ENCODE measurements around the gene AVP.
"Not testable (repeated sequence)": the region's sequence is repeated elsewhere in the genome, so short reads cannot be mapped to it uniquely, and the experiment has no call there.

The AVP gene

GRCh38 chr20:3123542-3123941 is 39.0 kb upstream of the AVP start:
- 100% methylated on average over 1 of the region's 1 CpG; no CpG with 5 or more reads in 1 of the 2 experiments for WGBS, 2 experiments (ENCODE audit: insufficient coverage in 2 of 2)
- Histone ChIP-seq H3K4me3 (ENCODE audit: extremely low read depth, insufficient read depth, low read length, poor library complexity, severe bottlenecking) (no peak overlapping the region), H3K36me3 (ENCODE audit: control insufficient read depth, insufficient read depth, low read length) (peaks cover 38% of the 10 kb centered on the region), H3K4me1 (ENCODE audit: control insufficient read depth, insufficient read depth, low read length, poor library complexity, severe bottlenecking) (no peaks in the 10 kb centered on the region), H3K27ac (ENCODE audit: low read depth, low read length, severe bottlenecking) (no peak overlapping the region), H3K9me3 (ENCODE audit: control insufficient read depth, low read length) (peaks cover 21% of the 10 kb centered on the region)

- no peak overlapping the region for H3K27ac ChIP-seq (ENCODE audit: low read depth, low read length, severe bottlenecking)
- H3K36me3 ChIP-seq (ENCODE audit: control insufficient read depth, insufficient read depth, low read length), result peaks cover 35% of the 10 kb centered on the region
- H3K4me3 ChIP-seq (ENCODE audit: extremely low read depth, insufficient read depth, low read length, poor library complexity, severe bottlenecking), result no peak overlapping the region
- no peaks in the 10 kb centered on the region for H3K4me1 ChIP-seq (ENCODE audit: control insufficient read depth, insufficient read depth, low read length, poor library complexity, severe bottlenecking)
- WGBS, 2 experiments (ENCODE audit: insufficient coverage in 2 of 2), result 95 to 99% methylated on average over 11 to 12 of the region's 12 CpGs
- H3K9me3 ChIP-seq (ENCODE audit: control insufficient read depth, low read length), result peaks cover 18% of the 10 kb centered on the region
These were observed 37.6 kb upstream of the AVP start for GRCh38 chr20:3121955-3122610.

GRCh38 chr20:3121271-3121911 is 36.9 kb upstream of the AVP start:
- WGBS, 2 experiments (ENCODE audit: insufficient coverage in 2 of 2), result 96% methylated on average over 11 of the region's 11 CpGs
- Histone ChIP-seq H3K4me3 (ENCODE audit: extremely low read depth, insufficient read depth, low read length, poor library complexity, severe bottlenecking) (no peak overlapping the region), H3K27ac (ENCODE audit: low read depth, low read length, severe bottlenecking) (no peak overlapping the region), H3K4me1 (ENCODE audit: control insufficient read depth, insufficient read depth, low read length, poor library complexity, severe bottlenecking) (no peaks in the 10 kb centered on the region), H3K9me3 (ENCODE audit: control insufficient read depth, low read length) (peaks cover 16% of the 10 kb centered on the region), H3K36me3 (ENCODE audit: control insufficient read depth, insufficient read depth, low read length) (peaks cover 35% of the 10 kb centered on the region)

GRCh38 chr20:3119044-3119443 is 34.5 kb upstream of the AVP start:
- WGBS, 2 experiments (ENCODE audit: insufficient coverage in 2 of 2), result 92 to 93% methylated on average over 4 of the region's 5 CpGs
- no peaks in the 10 kb centered on the region for H3K4me1 ChIP-seq (ENCODE audit: control insufficient read depth, insufficient read depth, low read length, poor library complexity, severe bottlenecking)
- peaks cover 11% of the 10 kb centered on the region for H3K9me3 ChIP-seq (ENCODE audit: control insufficient read depth, low read length)
- H3K36me3 ChIP-seq (ENCODE audit: control insufficient read depth, insufficient read depth, low read length), result peaks cover 40% of the 10 kb centered on the region
- H3K27ac ChIP-seq (ENCODE audit: low read depth, low read length, severe bottlenecking), result no peak overlapping the region
- no peak overlapping the region for H3K4me3 ChIP-seq (ENCODE audit: extremely low read depth, insufficient read depth, low read length, poor library complexity, severe bottlenecking)

GRCh38 chr20:3117839-3118379 is 33.4 kb upstream of the AVP start:
- H3K4me1 ChIP-seq (ENCODE audit: control insufficient read depth, insufficient read depth, low read length, poor library complexity, severe bottlenecking); H3K9me3 ChIP-seq (ENCODE audit: control insufficient read depth, low read length); H3K4me3 ChIP-seq (ENCODE audit: extremely low read depth, insufficient read depth, low read length, poor library complexity, severe bottlenecking); H3K27ac ChIP-seq (ENCODE audit: low read depth, low read length, severe bottlenecking): not testable (repeated sequence)
- 62 to 81% methylated on average over 6 to 9 of the region's 14 CpGs for WGBS, 2 experiments (ENCODE audit: insufficient coverage in 2 of 2)
- peaks cover 34% of the 10 kb centered on the region for H3K36me3 ChIP-seq (ENCODE audit: control insufficient read depth, insufficient read depth, low read length)

- H3K4me1 ChIP-seq (ENCODE audit: control insufficient read depth, insufficient read depth, low read length, poor library complexity, severe bottlenecking), result no peaks in the 10 kb centered on the region
- no peak overlapping the region for H3K4me3 ChIP-seq (ENCODE audit: extremely low read depth, insufficient read depth, low read length, poor library complexity, severe bottlenecking)
- H3K27ac ChIP-seq (ENCODE audit: low read depth, low read length, severe bottlenecking), result no peak overlapping the region
- peaks cover 18% of the 10 kb centered on the region for H3K36me3 ChIP-seq (ENCODE audit: control insufficient read depth, insufficient read depth, low read length)
- H3K9me3 ChIP-seq (ENCODE audit: control insufficient read depth, low read length), result no peaks in the 10 kb centered on the region
- 90 to 100% methylated on average over 2 of the region's 4 CpGs for WGBS, 2 experiments (ENCODE audit: insufficient coverage in 2 of 2)
These were observed 31.8 kb upstream of the AVP start for GRCh38 chr20:3116341-3116740.

GRCh38 chr20:3115190-3116107 is 30.9 kb upstream of the AVP start:
- 71 to 76% methylated on average over 23 to 25 of the region's 30 CpGs for WGBS, 2 experiments (ENCODE audit: insufficient coverage in 2 of 2)
- H3K4me3 ChIP-seq (ENCODE audit: extremely low read depth, insufficient read depth, low read length, poor library complexity, severe bottlenecking), result no peak overlapping the region
- H3K4me1 ChIP-seq (ENCODE audit: control insufficient read depth, insufficient read depth, low read length, poor library complexity, severe bottlenecking), result no peaks in the 10 kb centered on the region
- no peak overlapping the region for H3K27ac ChIP-seq (ENCODE audit: low read depth, low read length, severe bottlenecking)
- H3K9me3 ChIP-seq (ENCODE audit: control insufficient read depth, low read length), result no peaks in the 10 kb centered on the region
- peaks cover 10% of the 10 kb centered on the region for H3K36me3 ChIP-seq (ENCODE audit: control insufficient read depth, insufficient read depth, low read length)

- Histone ChIP-seq H3K27ac (ENCODE audit: low read depth, low read length, severe bottlenecking) (no peak overlapping the region), H3K9me3 (ENCODE audit: control insufficient read depth, low read length) (no peaks in the 10 kb centered on the region), H3K4me3 (ENCODE audit: extremely low read depth, insufficient read depth, low read length, poor library complexity, severe bottlenecking) (no peak overlapping the region), H3K36me3 (ENCODE audit: control insufficient read depth, insufficient read depth, low read length) (peaks cover 13% of the 10 kb centered on the region), H3K4me1 (ENCODE audit: control insufficient read depth, insufficient read depth, low read length, poor library complexity, severe bottlenecking) (no peaks in the 10 kb centered on the region)
- 100% methylated on average over 1 of the region's 2 CpGs; no CpG with 5 or more reads in 1 of the 2 experiments for WGBS, 2 experiments (ENCODE audit: insufficient coverage in 2 of 2)
These were observed 27.5 kb upstream of the AVP start for GRCh38 chr20:3111995-3112394.

- WGBS, 2 experiments (ENCODE audit: insufficient coverage in 2 of 2), result 92 to 96% methylated on average over 7 of the region's 7 CpGs
- Histone ChIP-seq H3K4me1 (ENCODE audit: control insufficient read depth, insufficient read depth, low read length, poor library complexity, severe bottlenecking) (no peaks in the 10 kb centered on the region), H3K4me3 (ENCODE audit: extremely low read depth, insufficient read depth, low read length, poor library complexity, severe bottlenecking) (no peak overlapping the region), H3K9me3 (ENCODE audit: control insufficient read depth, low read length) (no peaks in the 10 kb centered on the region), H3K36me3 (ENCODE audit: control insufficient read depth, insufficient read depth, low read length) (peaks cover 13% of the 10 kb centered on the region), H3K27ac (ENCODE audit: low read depth, low read length, severe bottlenecking) (no peak overlapping the region)
These were observed 27.0 kb upstream of the AVP start for GRCh38 chr20:3111507-3111906.

GRCh38 chr20:3109350-3110302 is 25.1 kb upstream of the AVP start:
- peaks cover 13% of the 10 kb centered on the region for H3K36me3 ChIP-seq (ENCODE audit: control insufficient read depth, insufficient read depth, low read length)
- 95 to 96% methylated on average over 15 to 22 of the region's 23 CpGs for WGBS, 2 experiments (ENCODE audit: insufficient coverage in 2 of 2)
- H3K27ac ChIP-seq (ENCODE audit: low read depth, low read length, severe bottlenecking), result no peak overlapping the region
- no peaks in the 10 kb centered on the region for H3K9me3 ChIP-seq (ENCODE audit: control insufficient read depth, low read length)
- no peaks in the 10 kb centered on the region for H3K4me1 ChIP-seq (ENCODE audit: control insufficient read depth, insufficient read depth, low read length, poor library complexity, severe bottlenecking)
- no peak overlapping the region for H3K4me3 ChIP-seq (ENCODE audit: extremely low read depth, insufficient read depth, low read length, poor library complexity, severe bottlenecking)
